GM19397 (cell line): Measurements from ENCODE around the gene CHST2.

Source experiments
- ATAC-seq: cut with Tn5 transposase; IDR thresholded peaks from one replicate; pipeline ENCODE4 v1.9.1; 2021; ENCODE audit warnings: mild to moderate bottlenecking, moderate library complexity; ENCODE audit not compliant: unreplicated experiment

Gene CHST2

GRCh38 chr3:143128227-143128955, 8.8 kb downstream of the CHST2 start:
- ATAC-seq: no peak

GRCh38 chr3:143132246-143132980, 12.8 kb downstream of the CHST2 start:
- ATAC-seq: no peak

- ATAC-seq: no peak
Measured at GRCh38 chr3:143134471-143134870, 14.9 kb downstream of the CHST2 start.

- ATAC-seq: no peak
Measured at GRCh38 chr3:143135150-143135549, 15.6 kb downstream of the CHST2 start.

GRCh38 chr3:143137435-143138036, 18.0 kb downstream of the CHST2 start:
- no peak for ATAC-seq

GRCh38 chr3:143138953-143139352, 19.4 kb downstream of the CHST2 start:
- no peak for ATAC-seq

GRCh38 chr3:143139762-143140161, 20.2 kb downstream of the CHST2 start:
- no peak for ATAC-seq

- no peak for ATAC-seq
Measured at GRCh38 chr3:143140550-143140949, 21.0 kb downstream of the CHST2 start.

- ATAC-seq: no peak
Measured at GRCh38 chr3:143142354-143142753, 22.8 kb downstream of the CHST2 start.

- ATAC-seq: no peak
Measured at GRCh38 chr3:143145906-143146305, 26.3 kb downstream of the CHST2 start.

GRCh38 chr3:143146486-143147274, 27.1 kb downstream of the CHST2 start:
- ATAC-seq: no peak

- ATAC-seq: no peak
Measured at GRCh38 chr3:143147707-143148106, 28.1 kb downstream of the CHST2 start.

- ATAC-seq: no peak
Measured at GRCh38 chr3:143150071-143150470, 30.5 kb downstream of the CHST2 start.

GRCh38 chr3:143151004-143151731, 31.6 kb downstream of the CHST2 start:
- ATAC-seq: no peak

- ATAC-seq: no peak
Measured at GRCh38 chr3:143152043-143152442, 32.5 kb downstream of the CHST2 start.

- ATAC-seq: no peak
Measured at GRCh38 chr3:143155756-143156155, 36.2 kb downstream of the CHST2 start.

GRCh38 chr3:143158014-143158988, 38.7 kb downstream of the CHST2 start:
- ATAC-seq: peak; percentile 73

GRCh38 chr3:143160437-143160836, 40.9 kb downstream of the CHST2 start:
- no peak for ATAC-seq

GRCh38 chr3:143163562-143164100, 44.1 kb downstream of the CHST2 start:
- no peak for ATAC-seq
